ENCODE results near the gene CYP51A1. TPM values are rescaled to one million over a fixed set of nuclear protein-coding genes. Genes with fewer than 3 reads are reported as not detected.
"Not testable (repeated sequence)": the region's sequence is repeated elsewhere in the genome, so short reads cannot be mapped to it uniquely, and the experiment has no call there.

Gene CYP51A1
- total RNA-seq, 4 donors from 2014 or later, result 46.7 to 58.8 (median 52.2) TPM

- Histone ChIP-seq H3K36me3 (peaks cover 0 to 94% (median 17%) of the 10 kb centered on the region in 3 donors), H3K4me1 (no peaks in the 10 kb centered on the region), H3K27me3 (no peaks in the 10 kb centered on the region), H3K9me3 (no peaks in the 10 kb centered on the region), H3K4me3 (no peak overlapping the region), H3K27ac (no peak overlapping the region)
- DNase-seq (ENCODE audit: low spot score in 2 of 2), result no peak
- TF ChIP-seq EP300 (IDR thresholded peaks at IDR 0.05) (no peak), POLR2A (IDR thresholded peaks at IDR 0.05) (no peak)
- 85 to 88% methylated on average over 1 of the region's 1 CpG for WGBS, 2 donors
Measured at GRCh38 chr7:92095380-92095779, 38.9 kb downstream of the CYP51A1 start.

GRCh38 chr7:92092210-92092609, 42.1 kb downstream of the CYP51A1 start:
- H3K36me3 ChIP-seq, result peaks cover 0 to 94% (median 4%) of the 10 kb centered on the region in 3 donors
- WGBS, 2 donors, result 73 to 82% methylated on average over 1 of the region's 1 CpG
- H3K27me3 ChIP-seq, result no peaks in the 10 kb centered on the region
- H3K4me1 ChIP-seq, result no peaks in the 10 kb centered on the region
- no peak overlapping the region for H3K27ac ChIP-seq
- H3K4me3 ChIP-seq, result no peak overlapping the region
- no peaks in the 10 kb centered on the region for H3K9me3 ChIP-seq
- TF ChIP-seq, protein P1, sequence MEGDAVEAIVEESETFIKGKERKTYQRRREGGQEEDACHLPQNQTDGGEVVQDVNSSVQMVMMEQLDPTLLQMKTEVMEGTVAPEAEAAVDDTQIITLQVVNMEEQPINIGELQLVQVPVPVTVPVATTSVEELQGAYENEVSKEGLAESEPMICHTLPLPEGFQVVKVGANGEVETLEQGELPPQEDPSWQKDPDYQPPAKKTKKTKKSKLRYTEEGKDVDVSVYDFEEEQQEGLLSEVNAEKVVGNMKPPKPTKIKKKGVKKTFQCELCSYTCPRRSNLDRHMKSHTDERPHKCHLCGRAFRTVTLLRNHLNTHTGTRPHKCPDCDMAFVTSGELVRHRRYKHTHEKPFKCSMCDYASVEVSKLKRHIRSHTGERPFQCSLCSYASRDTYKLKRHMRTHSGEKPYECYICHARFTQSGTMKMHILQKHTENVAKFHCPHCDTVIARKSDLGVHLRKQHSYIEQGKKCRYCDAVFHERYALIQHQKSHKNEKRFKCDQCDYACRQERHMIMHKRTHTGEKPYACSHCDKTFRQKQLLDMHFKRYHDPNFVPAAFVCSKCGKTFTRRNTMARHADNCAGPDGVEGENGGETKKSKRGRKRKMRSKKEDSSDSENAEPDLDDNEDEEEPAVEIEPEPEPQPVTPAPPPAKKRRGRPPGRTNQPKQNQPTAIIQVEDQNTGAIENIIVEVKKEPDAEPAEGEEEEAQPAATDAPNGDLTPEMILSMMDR (IDR thresholded peaks at IDR 0.05), result no peak
- TF ChIP-seq POLR2A (IDR thresholded peaks at IDR 0.05), result no peak
- no peak for TF ChIP-seq EP300 (IDR thresholded peaks at IDR 0.05)
- DNase-seq (ENCODE audit: low spot score in 2 of 2), result no peak

- TF ChIP-seq EP300 (IDR thresholded peaks at IDR 0.05), result no peak
- TF ChIP-seq, protein P1 (IDR thresholded peaks at IDR 0.05), result no peak
- TF ChIP-seq POLR2A (IDR thresholded peaks at IDR 0.05), result no peak
- Histone ChIP-seq H3K36me3 (peaks cover 0 to 96% (median 4%) of the 10 kb centered on the region in 3 donors), H3K27me3 (no peaks in the 10 kb centered on the region), H3K4me1 (no peaks in the 10 kb centered on the region), H3K27ac (no peak overlapping the region), H3K4me3 (no peak overlapping the region), H3K9me3 (no peaks in the 10 kb centered on the region)
- WGBS, 2 donors, result 95 to 100% methylated on average over 1 of the region's 1 CpG
- DNase-seq (ENCODE audit: low spot score in 2 of 2), result no peak
Measured at GRCh38 chr7:92088266-92088665, 46.0 kb downstream of the CYP51A1 start.

GRCh38 chr7:92083922-92084321, 50.4 kb downstream of the CYP51A1 start:
- not testable (repeated sequence) for H3K9me3 ChIP-seq; DNase-seq (ENCODE audit: low spot score in 2 of 2); H3K4me1 ChIP-seq; H3K27me3 ChIP-seq; H3K27ac ChIP-seq; H3K4me3 ChIP-seq
- peaks cover 0 to 88% (median 0%) of the 10 kb centered on the region in 3 donors for H3K36me3 ChIP-seq
- 97 to 98% methylated on average over 6 of the region's 6 CpGs for WGBS, 2 donors

DNA sequence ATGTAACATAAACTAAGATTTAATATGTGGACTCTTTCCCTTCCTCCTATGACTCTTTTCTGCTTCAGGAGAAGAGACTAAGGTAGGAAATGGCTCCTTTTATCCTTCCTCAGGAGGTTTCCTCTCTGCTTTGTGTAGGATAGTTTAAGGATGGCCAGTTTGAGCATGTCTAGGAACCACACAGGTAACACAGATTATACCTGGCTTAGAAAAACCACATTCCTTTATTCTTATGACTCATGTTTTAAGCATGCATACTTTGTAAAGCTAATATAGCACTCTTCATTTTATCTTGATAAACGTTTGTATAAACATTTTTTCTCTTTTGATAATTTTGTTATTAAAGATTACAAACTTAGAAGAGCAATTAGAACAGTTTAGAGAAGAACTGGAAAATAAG, 57.8 kb downstream of the CYP51A1 start:
- no peak for TF ChIP-seq POLR2A (IDR thresholded peaks at IDR 0.05)
- TF ChIP-seq, protein P1 (IDR thresholded peaks at IDR 0.05), result no peak
- WGBS, 2 donors, result 57 to 61% methylated on average over 1 of the region's 1 CpG
- Histone ChIP-seq H3K4me1 (no peaks in the 10 kb centered on the region), H3K9me3 (no peaks in the 10 kb centered on the region), H3K27me3 (no peaks in the 10 kb centered on the region), H3K27ac (no peak overlapping the region), H3K36me3 (peaks cover 0 to 66% (median 0%) of the 10 kb centered on the region in 3 donors), H3K4me3 (no peak overlapping the region)
- no peak for DNase-seq (ENCODE audit: low spot score in 2 of 2)

- TF ChIP-seq POLR2A (IDR thresholded peaks at IDR 0.05) (no peak), EP300 (IDR thresholded peaks at IDR 0.05) (no peak)
- TF ChIP-seq, protein P1 (IDR thresholded peaks at IDR 0.05), result no peak
- Histone ChIP-seq H3K36me3 (peaks cover 0 to 70% (median 0%) of the 10 kb centered on the region in 3 donors), H3K9me3 (no peaks in the 10 kb centered on the region), H3K27ac (no peak overlapping the region), H3K4me3 (no peak overlapping the region), H3K4me1 (no peaks in the 10 kb centered on the region), H3K27me3 (no peaks in the 10 kb centered on the region)
- no peak for DNase-seq (ENCODE audit: low spot score in 2 of 2)
- WGBS, 2 donors, result 87% methylated on average over 4 of the region's 4 CpGs
Measured at GRCh38 chr7:92075455-92076158, 58.7 kb downstream of the CYP51A1 start.

All from tibial nerve (tissue), 4 donors.